H1 (cell line): Measurements from ENCODE around the gene PSKH1. TPM values are rescaled to one million over a fixed set of nuclear protein-coding genes. Genes with fewer than 3 reads are reported as not detected.
A peak's percentile ranks its signal among the peaks of the same experiment; 100 is the strongest.

Source experiments
- CTCF ChIA-PET: fragments of 300-600 bp; sonication (Branson Sonifier 250); formaldehyde crosslinking; loops from one replicate; lab custom pipeline; 2021; ENCODE audit not compliant: partially characterized antibody; lab: Charles Lee
- POLR2A ChIA-PET: fragments of 300-600 bp; sonication (Branson Sonifier 250); formaldehyde crosslinking; loops from one replicate; lab custom pipeline; 2021; ENCODE audit warnings: inconsistent platforms; ENCODE audit not compliant: partially characterized antibody; lab: Charles Lee
- DNase-seq, 2 experiments: peaks; one replicate each; pipeline versions ENCODE4 v3.0.0 to v3.0.0-alpha.2; 2010 to 2022; ENCODE audit warnings: low spot score in 2 of 2, low read depth in 1 of 2, mixed read lengths in 1 of 2
- FAIRE-seq: peaks from 2 replicates; lab custom pipeline; 2011; peaks lifted over from hg19 to GRCh38; lab: Jason Lieb, UNC
- H2AFZ ChIP-seq: 2 replicates; pipeline ENCODE4 v1.8.1; 2012; ENCODE audit warnings: low read length, inconsistent platforms
- H2AK5ac ChIP-seq: 2 replicates; pipeline ENCODE4 v1.6.1; 2013; ENCODE audit warnings: low read depth, low read length
- H2BK120ac ChIP-seq: replicated peaks from 2 replicates; pipeline ENCODE3; 2013; ENCODE audit warnings: low read depth, low read length, inconsistent platforms
- H2BK12ac ChIP-seq: 2 replicates; pipeline ENCODE4 v1.6.1; 2013; ENCODE audit warnings: low read depth, low read length
- H2BK15ac ChIP-seq: 2 replicates; pipeline ENCODE4 v1.6.1; 2013; ENCODE audit warnings: low read length
- H2BK20ac ChIP-seq: 2 replicates; pipeline ENCODE4 v1.6.1; 2013; ENCODE audit warnings: low read length
- H2BK5ac ChIP-seq: 2 replicates; pipeline ENCODE4 v1.6.1; 2013; ENCODE audit warnings: low read depth, low read length
- H3K14ac ChIP-seq: 2 replicates; pipeline ENCODE4 v1.6.1; 2013; ENCODE audit warnings: inconsistent platforms; ENCODE audit not compliant: insufficient read length
- H3K18ac ChIP-seq: 2 replicates; pipeline ENCODE4 v1.6.1; 2013; ENCODE audit warnings: low read length; ENCODE audit errors: extremely low read depth
- H3K23ac ChIP-seq: 2 replicates; pipeline ENCODE4 v1.6.1; 2013; ENCODE audit warnings: inconsistent platforms; ENCODE audit not compliant: insufficient read length
- H3K23me2 ChIP-seq: 2 replicates; pipeline ENCODE4 v1.6.1; 2013; ENCODE audit warnings: low read depth, low read length
- H3K27ac ChIP-seq: 2 replicates; pipeline ENCODE4 v1.6.1; 2011; ENCODE audit warnings: low read depth, low read length, inconsistent platforms
- H3K27me3 ChIP-seq, 4 experiments: replicated peaks in 1 of 4; 1 replicate in 1 of 4; 2 replicates in 3 of 4; pipeline versions ENCODE4 v1.6.1 to v1.8.1; 2011 to 2013; ENCODE audit warnings: low read length in 3 of 4, mild to moderate bottlenecking in 3 of 4, inconsistent platforms in 2 of 4, mixed read lengths in 2 of 4, moderate library complexity in 1 of 4; ENCODE audit not compliant: control insufficient read depth in 3 of 4, insufficient read depth in 3 of 4; ENCODE audit errors: extremely low read depth in 1 of 4
- H3K36me3 ChIP-seq, 4 experiments: 2 replicates each; pipeline versions ENCODE4 v1.6.1 to v1.8.1; 2011 to 2013; ENCODE audit warnings: mild to moderate bottlenecking in 4 of 4, low read length in 3 of 4, moderate library complexity in 2 of 4, control low read depth in 1 of 4, inconsistent platforms in 1 of 4; ENCODE audit not compliant: insufficient read depth in 4 of 4, control insufficient read depth in 2 of 4
- H3K4ac ChIP-seq: replicated peaks from 2 replicates; pipeline ENCODE3; 2013; ENCODE audit warnings: low read length, low read depth, mixed read lengths, inconsistent platforms; ENCODE audit not compliant: insufficient read length
- H3K4me1 ChIP-seq, 4 experiments: replicated peaks in 1 of 4; 1 replicate in 1 of 4; 2 replicates in 3 of 4; pipeline versions ENCODE4 v1.6.1 to v1.8.1; 2011 to 2013; ENCODE audit warnings: low read length in 3 of 4, inconsistent platforms in 2 of 4, mixed read lengths in 1 of 4; ENCODE audit not compliant: insufficient read depth in 4 of 4, control insufficient read depth in 3 of 4
- H3K4me2 ChIP-seq, 2 experiments: 2 replicates each; pipeline versions ENCODE4 v1.6.1 to v1.8.1; 2011 to 2013; ENCODE audit warnings: low read depth in 2 of 2, low read length in 2 of 2, control low read depth in 1 of 2, inconsistent platforms in 1 of 2, mild to moderate bottlenecking in 1 of 2; ENCODE audit not compliant: insufficient read depth in 1 of 2
- H3K4me3 ChIP-seq, 4 experiments: fragments of 200-600, 300-600 bp in 1 of 4; sonication (generic), shearing (Covaris generic), sonication (Bioruptor Twin) in 1 of 4; 2 replicates each; pipeline versions ENCODE4 v1.5.1 to v1.8.1; 2011 to 2016; ENCODE audit warnings: low read length in 4 of 4, low read depth in 3 of 4, control low read depth in 2 of 4, inconsistent platforms in 2 of 4, mild to moderate bottlenecking in 2 of 4, mixed read lengths in 1 of 4, moderate library complexity in 1 of 4; ENCODE audit not compliant: insufficient read depth in 2 of 4; ENCODE audit errors: extremely low read depth in 1 of 4
- H3K56ac ChIP-seq: replicated peaks from 2 replicates; pipeline ENCODE3; 2013; ENCODE audit warnings: low read depth, mild to moderate bottlenecking, mixed read lengths, low read length, inconsistent platforms; ENCODE audit not compliant: insufficient read length
- H3K79me1 ChIP-seq: 2 replicates; pipeline ENCODE4 v1.6.1; 2013; ENCODE audit warnings: low read depth, low read length, control low read depth
- H3K79me2 ChIP-seq, 2 experiments: 2 replicates each; pipeline versions ENCODE4 v1.6.1 to v1.8.1; 2012 to 2013; ENCODE audit warnings: low read length in 2 of 2, mild to moderate bottlenecking in 2 of 2, inconsistent platforms in 1 of 2; ENCODE audit not compliant: insufficient read depth in 2 of 2, control insufficient read depth in 1 of 2
- H3K9ac ChIP-seq, 4 experiments: replicated peaks in 1 of 4; 1 replicate in 1 of 4; 2 replicates in 3 of 4; pipeline versions ENCODE4 v1.6.1 to v1.8.1; 2011 to 2013; ENCODE audit warnings: low read depth in 3 of 4, low read length in 3 of 4, control low read depth in 2 of 4, mild to moderate bottlenecking in 2 of 4, moderate library complexity in 2 of 4, inconsistent platforms in 1 of 4; ENCODE audit errors: extremely low read depth in 1 of 4
- H3K9me3 ChIP-seq, 2 experiments: 2 replicates each; pipeline versions ENCODE4 v1.6.1 to v1.8.1; 2012 to 2013; ENCODE audit warnings: mild to moderate bottlenecking in 2 of 2, moderate library complexity in 2 of 2, control low read depth in 1 of 2, inconsistent platforms in 1 of 2, low read depth in 1 of 2, low read length in 1 of 2, mixed read lengths in 1 of 2; ENCODE audit not compliant: insufficient read depth in 2 of 2
- H4K20me1 ChIP-seq, 2 experiments: replicated peaks in 1 of 2; 2 replicates each; pipeline versions ENCODE3 to v1.8.1; 2011 to 2013; ENCODE audit warnings: inconsistent platforms in 2 of 2, low read length in 2 of 2, mild to moderate bottlenecking in 1 of 2; ENCODE audit not compliant: insufficient read depth in 2 of 2, control insufficient read depth in 1 of 2
- H4K5ac ChIP-seq: 2 replicates; pipeline ENCODE4 v1.6.1; 2013; ENCODE audit warnings: low read length, low read depth, mixed read lengths, inconsistent platforms; ENCODE audit not compliant: insufficient read length
- H4K8ac ChIP-seq: 2 replicates; pipeline ENCODE4 v1.8.0; 2013; ENCODE audit warnings: mild to moderate bottlenecking, moderate library complexity, low read length, inconsistent platforms; ENCODE audit not compliant: insufficient read depth; ENCODE audit errors: extremely low read depth
- H4K91ac ChIP-seq: replicated peaks from 2 replicates; pipeline ENCODE3; 2013; ENCODE audit warnings: low read length, mixed read lengths, inconsistent platforms; ENCODE audit not compliant: insufficient read length
- ATF3 ChIP-seq: IDR thresholded peaks from 2 replicates; pipeline ENCODE4 v1.6.1; 2011; ENCODE audit warnings: low read depth, mild to moderate bottlenecking, low read length; ENCODE audit not compliant: insufficient read depth
- EGR1 ChIP-seq: IDR thresholded peaks from 2 replicates; pipeline ENCODE4 v1.6.1; 2011; ENCODE audit warnings: low read depth, low read length, borderline replicate concordance
- RNF2 ChIP-seq: fragments of 200-900, 300-1000 bp; sonication (generic); IDR thresholded peaks from 2 replicates; pipeline ENCODE4 v1.7.1; 2016; ENCODE audit warnings: borderline replicate concordance, low read depth, mild to moderate bottlenecking, antibody characterized with exemption, low read length; ENCODE audit not compliant: poor library complexity, severe bottlenecking; ENCODE audit errors: missing control alignments
- WGBS, 2 experiments: shearing (Covaris generic) in 1 of 2; methylation state at CpG; one replicate each; pipeline versions ENCODE4 v1.1.6 to v1.1.7; 2013 to 2015; ENCODE audit warnings: low lambda C conversion rate in 2 of 2, mixed read lengths in 2 of 2, inconsistent platforms in 1 of 2, low coverage in 1 of 2, missing lambda C conversion rate in 1 of 2; ENCODE audit not compliant: insufficient replicate concordance in 2 of 2, insufficient coverage in 1 of 2, insufficient read length in 1 of 2; ENCODE audit errors: extremely low coverage in 1 of 2, missing lambda C conversion rate in 1 of 2; 5-methylcytosine and 5-hydroxymethylcytosine counted together
- polyA plus RNA-seq, 7 experiments: library from polyadenylated mRNA; depleted of rRNA in 3 of 7; stranded (reverse) in 5 of 7; unstranded in 2 of 7; fragments of >200 nt in 5 of 7; fragments of 200-250 nt in 2 of 7; gene quantifications; 1 replicate in 5 of 7; 2 replicates in 1 of 7; 4 replicates in 1 of 7; pipeline versions ENCODE4 v1.2.1 to v1.2.3, GENCODE V29; 2011 to 2013; ENCODE audit warnings: missing spikeins in 2 of 7, mixed read lengths in 2 of 7
- total RNA-seq: library from RNA; stranded (reverse); fragmentation: NEBNext Ultra II Directional; extraction: Animal tissue kit (Norgen Biotek cat#: 25700); gene quantifications from 2 replicates; pipeline ENCODE4 v1.2.1, GENCODE V29; 2021

PSKH1 gene
- total and polyA plus RNA-seq, 2 of the 8 experiments (the other 6 are each of a cell fraction or from before 2014, with no cell fraction given) = 24.8 to 51.0 TPM

GRCh38 chr16:67845291-67846062 is 47.6 kb upstream of the PSKH1 start:
- Histone ChIP-seq H3K36me3 (peaks cover 0 to 4% (median 0%) of the 10 kb centered on the region in 4 experiments; a peak in 2 of 8 replicates), H4K8ac (no peak overlapping the region; the same call in 1 of the 2 replicates), H3K79me1 (peaks cover 14% of the 10 kb centered on the region), H2BK15ac (peak overlapping the region; percentile 61; the same call in 1 of the 2 replicates), H3K4ac (no peak overlapping the region), H3K79me2 (peaks cover 16 to 58% of the 10 kb centered on the region in 2 experiments), H3K23me2 (peaks cover 22% of the 10 kb centered on the region), H3K4me1 (peaks cover 8 to 32% (median 17%) of the 10 kb centered on the region in 4 experiments), H3K18ac (no peak overlapping the region), H4K91ac (no peak overlapping the region), H3K9ac (peak overlapping the region in 3 of 4 experiments; percentile 35 to 69 (median 43); a peak in 5 of 7 replicates), H3K9me3 (no peaks in the 10 kb centered on the region), H2BK5ac (peak overlapping the region; percentile 75; the same call in 1 of the 2 replicates), H3K56ac (no peak overlapping the region), H3K23ac (no peak overlapping the region), H4K5ac (peak overlapping the region; percentile 82), H3K27ac (peak overlapping the region; percentile 80), H3K14ac (no peak overlapping the region), H4K20me1 (peaks cover 18 to 22% of the 10 kb centered on the region in 2 experiments), H3K4me2 (peak overlapping the region; percentile 90 to 94), H2AFZ (no peak overlapping the region), H3K4me3 (peak overlapping the region; percentile 56 to 92 (median 79)), H2AK5ac (peak overlapping the region; percentile 61; the same call in 1 of the 2 replicates), H2BK120ac (no peak overlapping the region), H2BK20ac (no peak overlapping the region), H3K27me3 (no peaks in the 10 kb centered on the region), H2BK12ac (peak overlapping the region; percentile 13; the same call in 1 of the 2 replicates)
- ChIA-PET CTCF (interaction anchor here (0.6 to 10.2 kb wide), 15 partner anchors 9 to 304 kb away, joined by 3 to 123 read pairs (median 4); no protein-coding TSS in a partner anchor), POLR2A (interaction anchor here (0.7 to 11.7 kb wide), 12 partner anchors 10 to 1981 kb away, joined by 3 to 100 read pairs (median 4); partner anchors contain the start of genes EDC4, PSKH1, RANBP10 and TSNAXIP1)
- TF ChIP-seq RNF2 = no peak
- TF ChIP-seq EGR1 = no peak
- TF ChIP-seq ATF3 = no peak
- FAIRE-seq = no peak
- DNase-seq = no peak
- WGBS, 2 experiments = 75% methylated on average over 5 of the region's 5 CpGs; no CpG with 5 or more reads in 1 of the 2 experiments
